ENCODE measurements around the gene SMCHD1.

GRCh38 chr18:2822213-2822921 lies 166.8 kb downstream of the SMCHD1 start:
- TF ChIP-seq, protein P1, sequence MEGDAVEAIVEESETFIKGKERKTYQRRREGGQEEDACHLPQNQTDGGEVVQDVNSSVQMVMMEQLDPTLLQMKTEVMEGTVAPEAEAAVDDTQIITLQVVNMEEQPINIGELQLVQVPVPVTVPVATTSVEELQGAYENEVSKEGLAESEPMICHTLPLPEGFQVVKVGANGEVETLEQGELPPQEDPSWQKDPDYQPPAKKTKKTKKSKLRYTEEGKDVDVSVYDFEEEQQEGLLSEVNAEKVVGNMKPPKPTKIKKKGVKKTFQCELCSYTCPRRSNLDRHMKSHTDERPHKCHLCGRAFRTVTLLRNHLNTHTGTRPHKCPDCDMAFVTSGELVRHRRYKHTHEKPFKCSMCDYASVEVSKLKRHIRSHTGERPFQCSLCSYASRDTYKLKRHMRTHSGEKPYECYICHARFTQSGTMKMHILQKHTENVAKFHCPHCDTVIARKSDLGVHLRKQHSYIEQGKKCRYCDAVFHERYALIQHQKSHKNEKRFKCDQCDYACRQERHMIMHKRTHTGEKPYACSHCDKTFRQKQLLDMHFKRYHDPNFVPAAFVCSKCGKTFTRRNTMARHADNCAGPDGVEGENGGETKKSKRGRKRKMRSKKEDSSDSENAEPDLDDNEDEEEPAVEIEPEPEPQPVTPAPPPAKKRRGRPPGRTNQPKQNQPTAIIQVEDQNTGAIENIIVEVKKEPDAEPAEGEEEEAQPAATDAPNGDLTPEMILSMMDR (IDR thresholded peaks at IDR 0.05) = no peak
- TF ChIP-seq POLR2A (IDR thresholded peaks at IDR 0.05) = no peak

All from right lobe of liver (tissue), 4 donors.